ENCODE results near the gene PARD6G. TPM values are rescaled to one million over a fixed set of nuclear protein-coding genes. Genes with fewer than 3 reads are reported as not detected.

Gene PARD6G
- total RNA-seq, 3 donors from 2014 or later, result 0.58 to 8.5 (median 2.0) TPM

DNA sequence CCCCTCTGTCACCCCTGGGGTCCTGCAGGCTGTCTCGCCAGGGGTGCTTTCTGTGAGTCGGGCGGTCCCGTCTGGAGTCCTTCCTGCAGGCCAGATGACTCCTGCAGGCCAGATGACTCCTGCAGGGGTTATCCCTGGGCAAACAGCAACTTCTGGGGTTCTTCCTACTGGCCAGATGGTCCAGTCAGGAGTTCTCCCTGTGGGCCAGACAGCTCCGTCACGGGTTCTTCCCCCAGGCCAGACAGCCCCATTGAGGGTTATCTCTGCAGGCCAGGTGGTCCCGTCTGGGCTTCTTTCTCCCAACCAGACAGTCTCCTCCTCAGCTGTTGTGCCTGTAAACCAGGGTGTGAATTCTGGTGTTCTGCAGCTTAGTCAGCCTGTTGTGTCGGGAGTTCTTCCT, 110.6 kb downstream of the PARD6G start:
- ATAC-seq (no peak), DNase-seq (no peak)
- Histone ChIP-seq H3K9me3 (no peaks in the 10 kb centered on the region), H3K4me1 (ENCODE audit: low read depth) (no peaks in the 10 kb centered on the region), H3K36me3 (ENCODE audit: low read depth) (no peaks in the 10 kb centered on the region), H3K4me3 (no peak overlapping the region)
- intact Hi-C loops (cut with DNase I, micrococcal nuclease), result no loop called here
- no peak for TF ChIP-seq CTCF (IDR thresholded peaks at IDR 0.05)

GRCh38 chr18:80135136-80135535, 112.2 kb downstream of the PARD6G start:
- no peak for DNase-seq
- no peaks in the 10 kb centered on the region for H3K4me1 ChIP-seq (ENCODE audit: low read depth)
- H3K36me3 ChIP-seq (ENCODE audit: low read depth), result no peaks in the 10 kb centered on the region
- H3K4me3 ChIP-seq, result no peak overlapping the region
- no peak for TF ChIP-seq CTCF (IDR thresholded peaks at IDR 0.05)
- intact Hi-C loops (cut with DNase I, micrococcal nuclease), result no loop called here
- H3K9me3 ChIP-seq, result no peaks in the 10 kb centered on the region
- ATAC-seq, result no peak

GRCh38 chr18:80133124-80133523, 114.2 kb downstream of the PARD6G start:
- H3K4me3 ChIP-seq, result no peak overlapping the region
- H3K9me3 ChIP-seq, result no peaks in the 10 kb centered on the region
- H3K4me1 ChIP-seq (ENCODE audit: low read depth), result no peaks in the 10 kb centered on the region
- TF ChIP-seq CTCF (IDR thresholded peaks at IDR 0.05), result no peak
- no peaks in the 10 kb centered on the region for H3K36me3 ChIP-seq (ENCODE audit: low read depth)
- no peak for DNase-seq
- intact Hi-C loops (cut with DNase I, micrococcal nuclease), result no loop called here
- no peak for ATAC-seq

DNA sequence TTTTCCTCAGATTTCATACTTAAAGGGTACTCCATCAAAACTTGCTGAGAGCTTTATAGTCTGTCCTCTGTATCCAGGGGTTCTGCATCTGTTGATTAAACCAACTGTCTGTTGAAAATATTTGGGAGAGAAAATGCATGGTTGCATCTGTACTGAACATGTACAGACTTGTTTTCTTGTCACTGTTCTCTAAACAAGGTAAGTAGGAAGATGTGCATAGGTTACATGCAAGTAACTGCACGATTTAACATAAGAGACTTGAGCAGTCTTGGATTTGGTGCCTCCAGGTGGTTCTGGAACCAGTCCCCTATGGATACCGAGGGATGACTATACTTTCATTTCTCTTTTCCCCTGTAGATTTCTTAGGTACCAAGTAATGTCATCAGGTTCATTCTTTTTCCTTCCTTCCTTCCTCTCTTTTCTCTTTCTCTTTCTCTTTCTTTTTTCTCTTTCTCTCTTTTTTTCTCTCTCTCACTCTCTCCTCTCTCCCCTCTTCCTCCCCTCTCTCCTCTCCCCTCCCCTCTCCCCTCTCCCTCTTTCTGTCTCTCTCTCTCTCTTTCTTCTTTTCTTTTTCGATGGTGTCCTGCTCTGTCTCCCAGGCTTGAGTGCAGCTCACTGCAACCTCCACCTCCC, 115.0 kb downstream of the PARD6G start:
- intact Hi-C loops (cut with DNase I, micrococcal nuclease), result no loop called here
- no peaks in the 10 kb centered on the region for H3K36me3 ChIP-seq (ENCODE audit: low read depth)
- no peaks in the 10 kb centered on the region for H3K9me3 ChIP-seq
- DNase-seq (no peak), ATAC-seq (no peak)
- no peak overlapping the region for H3K4me3 ChIP-seq
- TF ChIP-seq CTCF (IDR thresholded peaks at IDR 0.05), result no peak
- no peaks in the 10 kb centered on the region for H3K4me1 ChIP-seq (ENCODE audit: low read depth)

- Histone ChIP-seq H3K36me3 (ENCODE audit: low read depth) (no peaks in the 10 kb centered on the region), H3K4me1 (ENCODE audit: low read depth) (no peaks in the 10 kb centered on the region), H3K9me3 (no peaks in the 10 kb centered on the region), H3K4me3 (no peak overlapping the region)
- intact Hi-C loops (cut with DNase I, micrococcal nuclease), result no loop called here
- no peak for TF ChIP-seq CTCF (IDR thresholded peaks at IDR 0.05)
- DNase-seq, result no peak
- no peak for ATAC-seq
These were observed 116.8 kb downstream of the PARD6G start for GRCh38 chr18:80130555-80130954.

All from mucosa of descending colon (tissue), 3 donors.